Stimulated activated CD4-positive, alpha-beta T cell treated with anti-CD3 and anti-CD28 coated beads, Interleukin-4, amount 100 ng/mL, for 48 hours (primary cell): ENCODE measurements around the gene RACGAP1.

Experiments
- DNase-seq, 2 donors: peaks; one replicate each; pipeline ENCODE4 v3.0.0-alpha.2; 2020; ENCODE audit warnings: low read depth in 2 of 2

The RACGAP1 gene

DNA sequence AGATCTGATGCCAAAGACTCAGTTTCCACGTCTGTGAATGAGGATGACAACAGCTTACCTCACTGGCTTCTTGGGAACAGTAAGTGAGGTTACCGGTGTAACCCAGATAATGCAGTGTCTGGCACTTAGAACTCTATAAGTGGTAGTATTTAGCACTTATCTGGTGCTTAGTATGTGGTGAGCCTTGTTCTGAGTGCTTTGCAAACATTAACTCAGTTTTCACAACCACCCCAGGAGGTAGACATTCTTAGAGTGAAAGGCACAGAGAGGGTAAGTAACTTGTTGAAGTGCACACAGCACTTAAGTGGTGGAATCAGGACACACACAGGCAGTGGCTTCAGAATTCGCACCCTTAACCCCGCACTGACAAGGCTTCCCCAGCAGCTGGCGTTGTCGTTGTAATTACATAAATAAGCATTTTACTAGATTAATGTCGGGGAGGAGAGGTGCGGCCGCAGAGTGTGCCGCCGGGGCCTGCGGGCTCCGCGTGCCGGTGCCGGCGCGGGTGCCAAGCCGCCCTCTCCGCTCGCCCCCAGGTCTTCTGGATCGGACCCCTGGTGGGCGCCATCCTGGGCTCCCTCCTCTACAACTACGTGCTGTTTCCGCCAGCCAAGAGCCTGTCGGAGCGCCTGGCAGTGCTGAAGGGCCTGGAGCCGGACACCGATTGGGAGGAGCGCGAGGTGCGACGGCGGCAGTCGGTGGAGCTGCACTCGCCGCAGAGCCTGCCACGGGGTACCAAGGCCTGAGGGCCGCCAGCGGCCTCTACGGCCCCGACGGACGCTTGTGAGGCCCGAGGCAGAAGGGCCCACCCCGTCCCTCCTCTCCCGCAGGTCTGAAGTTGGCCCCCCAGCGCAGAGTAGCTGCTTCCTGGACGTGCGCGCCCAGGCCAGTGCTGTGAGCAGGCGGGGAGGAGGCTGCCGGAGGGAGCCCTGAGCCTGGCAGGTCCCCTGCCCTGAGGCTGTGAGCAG is 70.1 kb downstream of the RACGAP1 start:
- DNase-seq, result no peak

DNA sequence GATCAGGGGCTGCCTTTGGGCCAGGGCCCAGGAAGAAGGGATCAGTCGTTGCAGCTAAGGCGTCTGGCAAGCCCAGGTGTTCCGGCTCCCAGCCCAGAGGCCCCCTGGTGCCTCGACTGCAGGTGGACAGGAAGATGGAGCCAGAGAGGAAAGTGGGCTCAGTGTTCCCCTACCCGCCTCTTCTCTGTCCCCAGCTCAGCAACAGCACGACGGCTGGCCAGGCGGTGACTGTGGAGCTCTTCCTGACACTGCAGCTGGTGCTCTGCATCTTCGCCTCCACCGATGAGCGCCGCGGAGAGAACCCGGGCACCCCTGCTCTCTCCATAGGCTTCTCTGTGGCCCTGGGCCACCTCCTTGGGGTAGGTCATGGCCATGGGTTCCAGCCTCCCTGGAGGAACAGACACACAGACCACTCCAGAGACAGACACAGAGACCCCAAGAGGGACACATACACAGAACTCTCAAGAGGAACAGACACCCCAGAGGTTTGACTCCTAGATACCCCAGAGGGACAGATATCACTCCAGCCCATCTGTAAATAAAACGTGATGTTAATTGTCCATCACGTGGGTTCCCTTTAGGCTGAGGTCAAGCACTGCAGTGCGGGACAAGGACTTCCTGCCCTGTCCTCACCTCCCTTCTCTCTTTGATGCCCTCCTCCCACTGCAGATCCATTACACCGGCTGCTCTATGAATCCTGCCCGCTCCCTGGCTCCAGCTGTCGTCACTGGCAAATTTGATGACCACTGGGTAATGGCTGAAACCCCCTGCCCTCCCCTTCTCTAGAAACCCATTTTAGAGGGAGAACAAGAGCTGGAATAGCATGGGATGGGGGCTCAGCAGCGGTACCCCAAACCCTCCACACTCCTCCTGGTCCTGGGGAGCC is 71.1 kb downstream of the RACGAP1 start:
- no peak for DNase-seq

DNA sequence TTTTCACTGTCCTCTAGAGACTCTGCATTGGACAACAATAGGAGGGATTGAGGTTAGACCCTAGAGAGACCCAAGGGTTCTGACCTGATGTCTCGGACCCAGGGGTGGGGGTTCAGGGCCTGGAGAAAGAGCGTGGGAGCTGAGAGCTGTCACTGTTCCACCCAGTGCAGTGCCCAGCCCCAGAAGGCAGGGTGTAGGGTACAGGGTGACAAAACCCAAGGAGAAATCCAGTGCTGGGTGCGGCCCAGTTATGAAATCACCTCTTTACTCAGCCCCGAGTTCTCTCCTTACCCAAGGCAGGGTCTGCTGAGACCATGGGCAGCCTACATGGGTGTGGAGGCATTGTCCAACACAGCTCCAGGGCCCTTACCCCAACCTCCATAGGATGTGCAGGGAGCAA is 72.1 kb downstream of the RACGAP1 start:
- no peak for DNase-seq

GRCh38 chr12:49952391-49953055 is 72.8 kb downstream of the RACGAP1 start:
- no peak for DNase-seq

- no peak for DNase-seq
Measured at GRCh38 chr12:49951411-49952240, 73.7 kb downstream of the RACGAP1 start.

GRCh38 chr12:49950273-49951251 is 74.7 kb downstream of the RACGAP1 start, which contains the start of gene AQP2:
AQP2 (plus strand) TSS chr12:49950737; CDS start chr12:49950831, 94 bp downstream.
- DNase-seq, result no peak

DNA sequence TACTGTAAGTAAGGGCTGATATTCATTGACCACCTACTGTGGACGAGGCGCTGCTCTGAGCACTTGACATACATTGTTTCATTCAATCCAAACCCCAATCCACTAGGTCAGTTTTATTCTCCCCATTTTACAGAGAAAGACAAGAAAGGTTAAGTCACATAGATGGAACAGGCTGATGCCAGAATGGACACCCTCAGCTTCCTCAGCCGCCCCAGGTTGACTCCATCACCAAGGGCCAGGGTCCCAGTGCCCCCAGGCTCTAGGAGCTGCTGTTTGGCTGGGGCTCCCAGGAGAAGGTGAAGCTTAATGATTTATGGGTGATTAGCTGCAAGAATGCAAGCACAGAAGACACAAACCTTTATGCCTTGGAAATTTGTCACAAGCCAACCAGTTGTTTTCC is 75.4 kb downstream of the RACGAP1 start:
- no peak for DNase-seq

DNA sequence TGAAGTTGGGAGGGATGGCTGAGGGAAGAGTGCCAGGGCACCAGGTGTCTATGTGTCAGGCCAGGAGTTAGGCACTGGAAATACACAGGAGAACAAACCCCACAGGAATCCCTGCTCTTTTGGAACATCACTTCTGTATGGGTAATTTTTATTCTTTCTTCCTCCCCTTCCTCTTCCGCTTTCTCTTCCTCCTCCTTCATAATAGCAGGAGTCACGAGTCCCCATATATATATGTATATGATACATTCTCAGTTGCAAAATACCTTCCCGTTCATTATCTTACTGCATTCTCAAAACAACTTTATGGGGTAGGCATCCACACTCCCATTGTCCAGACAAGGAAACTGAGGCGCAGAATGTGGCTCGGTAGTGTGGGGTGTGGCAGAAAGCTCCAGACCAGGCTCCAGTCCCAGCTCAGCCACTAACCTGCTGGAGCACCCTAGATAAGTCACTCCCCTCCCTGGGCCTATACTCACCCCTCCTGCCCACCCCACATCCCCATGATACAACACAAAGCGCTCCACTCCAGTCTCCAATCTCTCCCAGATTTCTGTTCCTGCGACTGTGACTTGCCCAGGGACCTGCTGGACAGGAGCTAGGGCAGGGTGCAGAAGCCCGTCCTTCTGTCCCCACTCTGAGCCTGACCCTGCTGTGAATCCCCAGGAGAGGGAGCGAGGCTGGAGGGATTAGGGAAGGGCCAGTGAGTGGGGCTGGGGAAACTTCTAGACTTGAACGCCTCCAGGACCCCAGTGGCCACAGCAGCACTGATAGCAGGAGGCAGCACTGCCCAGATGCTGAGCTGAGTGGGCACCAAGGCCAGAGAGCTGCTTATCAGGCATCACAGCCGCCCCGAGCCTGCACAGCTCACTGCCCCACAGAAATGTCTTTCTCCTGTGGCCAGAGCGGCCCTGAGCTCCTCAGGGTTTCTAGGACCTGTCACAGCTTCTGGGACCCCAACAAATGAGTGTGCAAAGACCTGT is 76.1 kb downstream of the RACGAP1 start:
- DNase-seq, result no peak

GRCh38 chr12:49947593-49948226 is 77.6 kb downstream of the RACGAP1 start:
- no peak for DNase-seq

DNA sequence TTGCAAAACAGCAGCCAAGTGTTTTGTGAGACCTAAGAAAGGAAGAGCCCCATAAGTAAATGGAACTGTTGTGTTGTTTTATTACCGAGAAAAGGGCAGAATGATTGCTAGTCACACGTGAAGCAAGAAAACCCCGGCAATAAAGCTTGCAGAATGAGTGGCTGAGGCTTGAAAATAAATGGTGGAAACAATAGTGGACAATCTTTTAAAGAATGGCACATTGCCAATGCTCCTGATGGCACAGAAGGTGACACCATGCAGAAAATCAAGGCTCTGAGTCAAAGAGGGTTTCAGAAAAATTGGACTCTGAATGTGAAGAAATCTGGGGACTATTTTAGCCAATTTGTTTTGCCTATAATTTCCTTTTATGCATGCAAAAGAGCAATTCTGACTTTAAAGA is 78.8 kb downstream of the RACGAP1 start:
- no peak for DNase-seq

- DNase-seq, result no peak
Measured at GRCh38 chr12:49946086-49946485, 79.2 kb downstream of the RACGAP1 start.

GRCh38 chr12:49945394-49946080 is 79.8 kb downstream of the RACGAP1 start:
- DNase-seq, result peak; percentile 87 to 91

DNA sequence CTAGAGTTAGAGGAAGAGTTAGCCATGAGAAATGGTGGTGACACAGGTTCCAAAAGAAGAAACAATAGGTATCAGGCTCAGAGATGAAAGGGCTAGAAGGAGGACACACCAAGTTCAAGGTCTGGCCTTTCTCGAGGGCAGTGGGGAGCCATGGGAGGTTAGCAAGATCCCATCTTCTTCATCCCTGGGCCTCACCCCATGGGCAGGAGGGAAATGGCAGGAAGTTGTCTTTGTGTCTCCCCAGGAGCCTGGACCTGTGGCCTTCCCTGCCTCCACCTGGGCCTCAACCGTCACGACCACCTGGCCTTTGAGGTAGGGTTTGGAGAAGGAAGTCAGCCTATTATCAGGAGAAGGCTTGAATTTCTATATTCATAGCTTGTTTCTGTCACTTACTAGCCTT is 80.6 kb downstream of the RACGAP1 start:
- DNase-seq, result no peak

GRCh38 chr12:49944046-49944445 is 81.2 kb downstream of the RACGAP1 start:
- no peak for DNase-seq

- DNase-seq, result no peak
Measured at GRCh38 chr12:49943625-49943960, 81.7 kb downstream of the RACGAP1 start.

DNA sequence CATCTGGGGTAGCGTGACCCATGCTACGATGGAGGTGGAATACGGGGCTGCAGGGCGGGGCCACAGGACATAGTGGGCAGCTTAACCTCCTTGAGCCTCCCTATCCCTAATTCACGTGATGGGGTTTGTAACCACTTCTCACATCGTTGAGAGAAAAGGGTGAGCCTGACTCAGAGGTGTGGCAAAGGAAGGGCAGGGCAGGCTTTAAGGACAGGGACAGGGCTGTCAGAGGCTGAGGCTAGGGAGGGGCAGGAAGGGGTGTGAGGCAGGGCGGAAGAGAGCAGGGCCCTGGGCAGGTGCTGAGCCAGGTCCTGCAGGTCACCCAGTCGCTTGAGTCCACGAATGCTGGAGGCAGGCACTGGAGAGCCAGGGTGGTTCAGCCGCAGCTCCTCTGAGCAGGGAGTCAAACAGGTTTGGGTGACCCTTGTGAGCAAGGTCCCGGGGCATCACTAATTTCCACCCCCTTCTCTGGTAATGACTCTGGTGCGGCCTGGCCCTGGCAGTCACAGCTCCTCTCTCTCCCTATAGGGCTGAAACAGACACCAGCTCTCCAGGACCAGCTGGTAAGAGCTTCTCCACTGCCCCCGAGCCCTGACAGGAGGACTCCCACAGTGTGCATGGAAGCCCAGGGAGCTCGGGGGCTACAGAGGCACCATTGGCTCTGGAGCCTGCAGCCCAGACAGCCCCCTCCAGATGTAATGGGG is 82.2 kb downstream of the RACGAP1 start:
- DNase-seq, result no peak

DNA sequence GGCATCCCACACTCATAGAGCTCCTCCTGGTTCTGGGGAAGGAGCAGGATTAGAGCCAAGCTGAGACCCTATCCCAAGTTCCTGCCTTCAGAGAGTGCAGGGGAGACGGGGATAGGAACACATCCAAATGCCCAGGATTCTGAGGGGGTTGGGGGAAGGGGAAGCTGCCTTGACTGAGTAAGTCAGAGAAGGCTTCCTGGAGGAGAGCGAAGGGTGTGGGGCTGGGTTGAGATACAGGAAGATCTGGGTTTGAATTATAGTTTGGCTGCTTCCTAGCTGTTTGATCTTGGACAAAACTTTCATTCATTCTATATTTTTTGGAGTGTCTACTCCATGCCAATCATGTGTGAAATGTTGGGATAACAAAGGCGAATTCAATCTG is 82.8 kb downstream of the RACGAP1 start:
- DNase-seq, result no peak
